Astrocyte of the spinal cord (primary cell): ENCODE measurements around the gene TBC1D10A.

ENCODE experiments used
- DNase-seq: peaks from one replicate; pipeline ENCODE4 v3.0.0; 2011; ENCODE audit warnings: low read depth, low spot score
- H3K4me3 ChIP-seq: 2 replicates; pipeline ENCODE4 v1.5.1; 2011; ENCODE audit warnings: low read depth, mild to moderate bottlenecking, low read length, moderate library complexity
- in situ Hi-C: cut with HindIII; loops from 2 replicates; pipeline ENCODE4 v1.10.0; 2017; ENCODE audit warnings: low sequenced_read_pairs
- TF ChIP-seq, protein P1 (sequence below): IDR thresholded peaks from 2 replicates; pipeline ENCODE4 v1.5.1; 2012; ENCODE audit warnings: low read depth, mild to moderate bottlenecking, low read length, inconsistent platforms

Gene TBC1D10A

DNA sequence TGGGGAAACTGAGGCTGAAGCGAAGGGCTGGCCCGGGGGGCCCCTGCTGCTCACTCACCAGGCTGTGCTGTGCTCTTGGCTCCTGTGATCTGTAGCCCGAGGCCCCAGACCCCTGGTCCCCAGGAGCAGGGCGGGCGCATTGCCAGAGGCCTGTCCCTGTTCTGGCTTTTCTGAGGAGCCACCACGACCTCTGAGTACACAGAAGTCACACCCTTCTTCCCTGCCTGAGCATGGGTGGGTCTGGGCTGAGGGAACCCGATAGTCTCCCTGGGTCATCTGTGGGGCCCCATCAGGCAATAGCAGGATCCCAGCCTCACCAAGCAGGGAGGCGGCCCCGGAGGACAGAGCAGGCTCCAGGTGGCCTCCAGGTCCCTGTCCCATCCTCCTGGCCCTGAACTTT lies 42.6 kb downstream of the TBC1D10A start:
- in situ Hi-C loops, result no loop called here
- DNase-seq, result no peak
- H3K4me3 ChIP-seq, result no peak overlapping the region
- TF ChIP-seq, protein P1, sequence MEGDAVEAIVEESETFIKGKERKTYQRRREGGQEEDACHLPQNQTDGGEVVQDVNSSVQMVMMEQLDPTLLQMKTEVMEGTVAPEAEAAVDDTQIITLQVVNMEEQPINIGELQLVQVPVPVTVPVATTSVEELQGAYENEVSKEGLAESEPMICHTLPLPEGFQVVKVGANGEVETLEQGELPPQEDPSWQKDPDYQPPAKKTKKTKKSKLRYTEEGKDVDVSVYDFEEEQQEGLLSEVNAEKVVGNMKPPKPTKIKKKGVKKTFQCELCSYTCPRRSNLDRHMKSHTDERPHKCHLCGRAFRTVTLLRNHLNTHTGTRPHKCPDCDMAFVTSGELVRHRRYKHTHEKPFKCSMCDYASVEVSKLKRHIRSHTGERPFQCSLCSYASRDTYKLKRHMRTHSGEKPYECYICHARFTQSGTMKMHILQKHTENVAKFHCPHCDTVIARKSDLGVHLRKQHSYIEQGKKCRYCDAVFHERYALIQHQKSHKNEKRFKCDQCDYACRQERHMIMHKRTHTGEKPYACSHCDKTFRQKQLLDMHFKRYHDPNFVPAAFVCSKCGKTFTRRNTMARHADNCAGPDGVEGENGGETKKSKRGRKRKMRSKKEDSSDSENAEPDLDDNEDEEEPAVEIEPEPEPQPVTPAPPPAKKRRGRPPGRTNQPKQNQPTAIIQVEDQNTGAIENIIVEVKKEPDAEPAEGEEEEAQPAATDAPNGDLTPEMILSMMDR, result no peak

DNA sequence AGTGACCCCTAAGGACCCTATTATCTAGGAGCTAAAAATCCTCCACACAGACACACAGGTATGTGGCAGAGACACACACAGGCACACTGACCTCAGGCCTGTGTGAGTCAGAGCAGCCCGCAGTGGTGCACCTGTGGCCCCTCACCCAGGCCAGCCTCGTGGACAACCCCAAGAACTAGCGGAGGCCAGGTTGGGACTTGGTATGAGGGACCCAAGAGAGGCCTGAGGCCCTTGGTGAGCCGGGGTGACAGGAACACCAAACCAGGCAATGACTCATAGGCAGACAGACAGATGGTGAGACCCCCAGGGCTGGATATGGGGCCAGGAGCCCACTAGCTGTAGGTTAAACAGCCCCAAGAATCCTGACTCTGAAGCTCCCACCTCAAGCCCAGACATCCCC lies 43.4 kb downstream of the TBC1D10A start:
- no peak overlapping the region for H3K4me3 ChIP-seq
- in situ Hi-C loops, result no loop called here
- TF ChIP-seq, protein P1, result no peak
- DNase-seq, result no peak

DNA sequence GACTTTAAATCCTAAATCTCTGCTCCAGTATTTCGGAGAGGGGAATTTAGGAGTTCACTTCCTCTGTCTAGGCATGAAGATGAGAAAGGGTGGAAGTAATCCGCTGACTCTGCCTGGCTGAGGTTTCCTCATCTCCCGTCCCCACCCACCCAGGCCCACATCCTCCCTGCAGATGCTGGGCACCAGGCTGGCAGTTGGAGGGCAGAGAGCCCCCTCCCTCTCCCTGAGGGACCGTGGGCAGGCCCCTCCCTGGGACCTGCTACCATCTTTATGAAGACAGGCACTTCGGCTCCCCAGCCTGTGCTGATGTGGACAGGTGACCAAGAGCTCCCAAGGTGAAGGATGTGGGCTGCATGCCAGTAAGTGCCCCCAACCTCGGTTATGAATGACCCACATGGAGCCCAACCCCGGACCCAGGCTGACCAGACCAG lies 44.1 kb downstream of the TBC1D10A start:
- DNase-seq, result no peak
- in situ Hi-C loops, result no loop called here
- H3K4me3 ChIP-seq, result no peak overlapping the region
- TF ChIP-seq, protein P1, result no peak

DNA sequence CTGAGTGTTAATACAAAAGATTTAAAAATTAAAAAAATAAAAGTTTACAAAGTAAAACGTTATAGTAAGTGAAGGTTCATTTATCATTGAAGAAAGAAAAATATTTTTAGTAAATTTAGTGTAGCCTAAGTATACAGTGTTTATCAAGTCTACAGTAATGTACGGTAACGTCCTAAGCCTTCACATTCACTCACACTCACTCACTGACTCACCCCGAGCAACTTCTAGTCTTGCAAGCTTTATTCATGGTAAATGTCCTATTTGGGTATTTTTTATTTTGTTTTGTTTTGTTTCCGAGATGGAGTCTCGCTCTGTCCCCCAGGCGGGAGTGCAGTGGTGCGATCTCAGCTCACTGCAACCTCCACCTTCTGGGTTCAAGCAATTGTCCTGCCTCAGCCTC lies 46.2 kb downstream of the TBC1D10A start:
- TF ChIP-seq, protein P1, result no peak
- DNase-seq, result peak; percentile 31

DNA sequence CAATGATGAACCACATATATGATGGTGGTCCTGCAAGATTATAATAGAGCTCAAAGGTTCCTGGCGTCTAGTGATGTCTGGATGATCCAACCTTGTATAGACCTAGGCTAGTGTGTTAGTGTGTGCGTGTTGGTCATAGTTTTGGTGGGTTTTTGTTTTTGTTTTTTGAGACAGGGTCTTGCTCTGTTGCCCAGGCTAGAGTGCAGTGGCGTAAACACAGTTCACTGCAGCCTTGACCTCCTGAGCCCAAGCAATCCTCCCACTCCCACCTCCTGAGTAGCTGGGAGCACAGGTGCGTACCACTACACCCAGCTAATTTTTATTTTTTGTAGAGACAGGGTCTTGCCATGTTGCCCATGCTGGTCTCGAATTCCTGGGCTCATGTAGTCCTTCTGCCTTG lies 46.8 kb downstream of the TBC1D10A start:
- in situ Hi-C loops, result no loop called here
- DNase-seq, result no peak
- H3K4me3 ChIP-seq, result no peak overlapping the region
- TF ChIP-seq, protein P1, result no peak

More for the DNA sequence above, 46.2 kb downstream of the TBC1D10A start:
- H3K4me3 ChIP-seq, result no peak overlapping the region
- in situ Hi-C loops, result no loop called here

DNA sequence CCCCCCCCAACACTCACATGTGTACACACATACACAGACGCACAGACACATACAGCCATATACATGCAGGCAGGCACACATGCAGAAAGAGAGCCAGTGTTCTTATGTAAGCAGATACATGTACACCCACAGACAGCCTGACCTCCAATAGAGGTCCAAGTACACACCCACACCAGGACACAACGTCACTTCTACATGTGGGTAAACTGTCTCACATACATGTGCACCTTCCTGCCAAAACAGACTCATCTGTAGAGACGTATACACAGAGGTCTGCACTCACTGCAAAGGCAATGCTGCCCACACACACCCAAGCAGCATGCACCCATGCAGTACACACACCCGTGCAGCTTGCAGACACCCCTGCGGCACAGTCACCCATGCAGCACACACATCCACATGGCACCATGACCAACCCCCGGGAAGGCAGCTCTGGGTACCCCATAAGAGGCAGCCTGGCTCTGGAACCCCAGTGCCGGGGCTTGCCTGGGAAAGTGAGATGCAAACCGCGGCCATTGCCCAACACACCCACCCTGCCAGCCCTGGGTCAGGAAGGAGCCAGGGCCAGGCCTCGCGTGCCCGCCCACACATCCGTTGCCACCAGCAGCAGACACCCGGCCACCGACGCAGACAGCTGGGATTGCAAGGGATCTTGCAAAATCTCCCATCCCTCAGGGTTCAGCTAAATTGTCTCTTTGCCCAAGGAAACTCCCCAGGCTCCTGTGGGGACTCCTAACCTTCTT lies 47.5 kb downstream of the TBC1D10A start:
- TF ChIP-seq, protein P1, result no peak
- DNase-seq, result no peak
- in situ Hi-C loops, result no loop called here
- H3K4me3 ChIP-seq, result no peak overlapping the region
